ENCODE data around the gene SLC38A4.
"Not testable (repeated sequence)": the region's sequence is repeated elsewhere in the genome, so short reads cannot be mapped to it uniquely, and the experiment has no call there.

Gene SLC38A4

GRCh38 chr12:46825591-46826414 is at the start of gene SLC38A4:
SLC38A4 (minus strand) TSS chr12:46825997; CDS start chr12:46793071, 32,926 bp downstream.
- H3K27ac ChIP-seq (ENCODE audit: low read length), result no peak within 1 kb of the TSS
- peaks cover 4% of the 10 kb centered on the region for H3K27me3 ChIP-seq (ENCODE audit: control insufficient read depth, insufficient read depth, low read length)
- no peak for DNase-seq (ENCODE audit: low read depth, low spot score)

GRCh38 chr12:46875095-46875494 is 49.3 kb upstream of the SLC38A4 start:
- DNase-seq (ENCODE audit: low read depth, low spot score), result no peak
- no peaks in the 10 kb centered on the region for H3K36me3 ChIP-seq (ENCODE audit: control insufficient read depth, insufficient read depth, low read length)
- WGBS (ENCODE audit: insufficient coverage, insufficient read length), result no CpG with 5 or more reads among the region's 1 CpG
- H3K4me3 ChIP-seq (ENCODE audit: low read length), result no peak overlapping the region
- H3K27me3 ChIP-seq (ENCODE audit: control insufficient read depth, insufficient read depth, low read length), result no peaks in the 10 kb centered on the region
- H3K9me3 ChIP-seq (ENCODE audit: control insufficient read depth, insufficient read depth, low read length), result no peaks in the 10 kb centered on the region
- no peaks in the 10 kb centered on the region for H3K4me1 ChIP-seq (ENCODE audit: control insufficient read depth, insufficient read depth, low read length)
- H3K27ac ChIP-seq (ENCODE audit: low read length), result no peak overlapping the region

More at GRCh38 chr12:46825591-46826414, at the start of gene SLC38A4:
- Histone ChIP-seq H3K36me3 (ENCODE audit: control insufficient read depth, insufficient read depth, low read length) (no peaks in the 10 kb centered on the region), H3K9me3 (ENCODE audit: control insufficient read depth, insufficient read depth, low read length) (no peaks in the 10 kb centered on the region), H3K4me1 (ENCODE audit: control insufficient read depth, insufficient read depth, low read length) (no peaks in the 10 kb centered on the region), H3K4me3 (ENCODE audit: low read length) (peak within 1 kb of the TSS; percentile 32; the same call in 1 of the 2 replicates)
- WGBS (ENCODE audit: insufficient coverage, insufficient read length), result no CpG with 5 or more reads among the region's 29 CpGs

- no CpG with 5 or more reads among the region's 3 CpGs for WGBS (ENCODE audit: insufficient coverage, insufficient read length)
- Histone ChIP-seq H3K27ac (ENCODE audit: low read length) (no peak overlapping the region), H3K4me1 (ENCODE audit: control insufficient read depth, insufficient read depth, low read length) (no peaks in the 10 kb centered on the region), H3K9me3 (ENCODE audit: control insufficient read depth, insufficient read depth, low read length) (no peaks in the 10 kb centered on the region), H3K36me3 (ENCODE audit: control insufficient read depth, insufficient read depth, low read length) (no peaks in the 10 kb centered on the region), H3K4me3 (ENCODE audit: low read length) (no peak overlapping the region), H3K27me3 (ENCODE audit: control insufficient read depth, insufficient read depth, low read length) (no peaks in the 10 kb centered on the region)
- no peak for DNase-seq (ENCODE audit: low read depth, low spot score)
Measured at GRCh38 chr12:46874642-46875041, 48.8 kb upstream of the SLC38A4 start.

GRCh38 chr12:46872135-46872534 is 46.3 kb upstream of the SLC38A4 start:
- H3K27me3 ChIP-seq (ENCODE audit: control insufficient read depth, insufficient read depth, low read length), result no peaks in the 10 kb centered on the region
- DNase-seq (ENCODE audit: low read depth, low spot score), result no peak
- no peaks in the 10 kb centered on the region for H3K4me1 ChIP-seq (ENCODE audit: control insufficient read depth, insufficient read depth, low read length)
- H3K36me3 ChIP-seq (ENCODE audit: control insufficient read depth, insufficient read depth, low read length), result no peaks in the 10 kb centered on the region
- H3K27ac ChIP-seq (ENCODE audit: low read length), result no peak overlapping the region
- WGBS (ENCODE audit: insufficient coverage, insufficient read length), result no CpG with 5 or more reads among the region's 4 CpGs
- no peaks in the 10 kb centered on the region for H3K9me3 ChIP-seq (ENCODE audit: control insufficient read depth, insufficient read depth, low read length)
- H3K4me3 ChIP-seq (ENCODE audit: low read length), result no peak overlapping the region

- no peaks in the 10 kb centered on the region for H3K36me3 ChIP-seq (ENCODE audit: control insufficient read depth, insufficient read depth, low read length)
- DNase-seq (ENCODE audit: low read depth, low spot score), result no peak
- no peak overlapping the region for H3K4me3 ChIP-seq (ENCODE audit: low read length)
- no peak overlapping the region for H3K27ac ChIP-seq (ENCODE audit: low read length)
- no peaks in the 10 kb centered on the region; the same call in 1 of the 2 replicates for H3K9me3 ChIP-seq (ENCODE audit: control insufficient read depth, insufficient read depth, low read length)
- H3K4me1 ChIP-seq (ENCODE audit: control insufficient read depth, insufficient read depth, low read length), result no peaks in the 10 kb centered on the region
- H3K27me3 ChIP-seq (ENCODE audit: control insufficient read depth, insufficient read depth, low read length), result no peaks in the 10 kb centered on the region
Measured at GRCh38 chr12:46865311-46865710, 39.5 kb upstream of the SLC38A4 start.

GRCh38 chr12:46858368-46858767 is 32.6 kb upstream of the SLC38A4 start:
- no peaks in the 10 kb centered on the region; the same call in none of the 2 replicates for H3K9me3 ChIP-seq (ENCODE audit: control insufficient read depth, insufficient read depth, low read length)
- H3K27me3 ChIP-seq (ENCODE audit: control insufficient read depth, insufficient read depth, low read length), result no peaks in the 10 kb centered on the region
- DNase-seq (ENCODE audit: low read depth, low spot score), result peak; percentile 7
- no peak overlapping the region for H3K27ac ChIP-seq (ENCODE audit: low read length)
- no peaks in the 10 kb centered on the region for H3K4me1 ChIP-seq (ENCODE audit: control insufficient read depth, insufficient read depth, low read length)
- no peak overlapping the region for H3K4me3 ChIP-seq (ENCODE audit: low read length)
- no peaks in the 10 kb centered on the region for H3K36me3 ChIP-seq (ENCODE audit: control insufficient read depth, insufficient read depth, low read length)
- no CpG with 5 or more reads among the region's 4 CpGs for WGBS (ENCODE audit: insufficient coverage, insufficient read length)

- no peak overlapping the region for H3K27ac ChIP-seq (ENCODE audit: low read length)
- H3K4me3 ChIP-seq (ENCODE audit: low read length), result no peak overlapping the region
- no peaks in the 10 kb centered on the region for H3K27me3 ChIP-seq (ENCODE audit: control insufficient read depth, insufficient read depth, low read length)
- no peaks in the 10 kb centered on the region for H3K36me3 ChIP-seq (ENCODE audit: control insufficient read depth, insufficient read depth, low read length)
- DNase-seq (ENCODE audit: low read depth, low spot score), result no peak
- H3K4me1 ChIP-seq (ENCODE audit: control insufficient read depth, insufficient read depth, low read length), result no peaks in the 10 kb centered on the region
- H3K9me3 ChIP-seq (ENCODE audit: control insufficient read depth, insufficient read depth, low read length), result no peaks in the 10 kb centered on the region; the same call in none of the 2 replicates
Measured at GRCh38 chr12:46857486-46857885, 31.7 kb upstream of the SLC38A4 start.

- no CpG with 5 or more reads among the region's 2 CpGs for WGBS (ENCODE audit: insufficient coverage, insufficient read length)
- Histone ChIP-seq H3K27ac (ENCODE audit: low read length) (no peak overlapping the region), H3K27me3 (ENCODE audit: control insufficient read depth, insufficient read depth, low read length) (no peaks in the 10 kb centered on the region), H3K4me1 (ENCODE audit: control insufficient read depth, insufficient read depth, low read length) (no peaks in the 10 kb centered on the region), H3K9me3 (ENCODE audit: control insufficient read depth, insufficient read depth, low read length) (no peaks in the 10 kb centered on the region; the same call in none of the 2 replicates), H3K4me3 (ENCODE audit: low read length) (no peak overlapping the region), H3K36me3 (ENCODE audit: control insufficient read depth, insufficient read depth, low read length) (no peaks in the 10 kb centered on the region)
- DNase-seq (ENCODE audit: low read depth, low spot score), result no peak
Measured at GRCh38 chr12:46855760-46856159, 30.0 kb upstream of the SLC38A4 start.

GRCh38 chr12:46854188-46854587 is 28.4 kb upstream of the SLC38A4 start:
- not testable (repeated sequence) for H3K4me3 ChIP-seq (ENCODE audit: low read length); H3K27me3 ChIP-seq (ENCODE audit: control insufficient read depth, insufficient read depth, low read length); H3K4me1 ChIP-seq (ENCODE audit: control insufficient read depth, insufficient read depth, low read length); H3K9me3 ChIP-seq (ENCODE audit: control insufficient read depth, insufficient read depth, low read length); H3K27ac ChIP-seq (ENCODE audit: low read length); DNase-seq (ENCODE audit: low read depth, low spot score); H3K36me3 ChIP-seq (ENCODE audit: control insufficient read depth, insufficient read depth, low read length)

GRCh38 chr12:46848792-46849191 is 23.0 kb upstream of the SLC38A4 start:
- WGBS (ENCODE audit: insufficient coverage, insufficient read length), result no CpG with 5 or more reads among the region's 8 CpGs
- not testable (repeated sequence) for H3K4me1 ChIP-seq (ENCODE audit: control insufficient read depth, insufficient read depth, low read length); H3K36me3 ChIP-seq (ENCODE audit: control insufficient read depth, insufficient read depth, low read length); H3K9me3 ChIP-seq (ENCODE audit: control insufficient read depth, insufficient read depth, low read length); H3K4me3 ChIP-seq (ENCODE audit: low read length); H3K27ac ChIP-seq (ENCODE audit: low read length); DNase-seq (ENCODE audit: low read depth, low spot score); H3K27me3 ChIP-seq (ENCODE audit: control insufficient read depth, insufficient read depth, low read length)

GRCh38 chr12:46847001-46847400 is 21.2 kb upstream of the SLC38A4 start:
- Histone ChIP-seq H3K27me3 (ENCODE audit: control insufficient read depth, insufficient read depth, low read length) (no peaks in the 10 kb centered on the region), H3K27ac (ENCODE audit: low read length) (no peak overlapping the region), H3K36me3 (ENCODE audit: control insufficient read depth, insufficient read depth, low read length) (no peaks in the 10 kb centered on the region), H3K9me3 (ENCODE audit: control insufficient read depth, insufficient read depth, low read length) (no peaks in the 10 kb centered on the region), H3K4me3 (ENCODE audit: low read length) (no peak overlapping the region), H3K4me1 (ENCODE audit: control insufficient read depth, insufficient read depth, low read length) (no peaks in the 10 kb centered on the region)
- WGBS (ENCODE audit: insufficient coverage, insufficient read length), result no CpG with 5 or more reads among the region's 1 CpG
- no peak for DNase-seq (ENCODE audit: low read depth, low spot score)
